HG03565 (cell line): ENCODE measurements around the gene NCLN.
"Not testable (repeated sequence)": the region's sequence is repeated elsewhere in the genome, so short reads cannot be mapped to it uniquely, and the experiment has no call there.

Experiments used
- ATAC-seq: cut with Tn5 transposase; IDR thresholded peaks from one replicate; pipeline ENCODE4 v1.9.1; 2021; ENCODE audit warnings: mild to moderate bottlenecking, moderate library complexity; ENCODE audit not compliant: unreplicated experiment

Gene NCLN

DNA sequence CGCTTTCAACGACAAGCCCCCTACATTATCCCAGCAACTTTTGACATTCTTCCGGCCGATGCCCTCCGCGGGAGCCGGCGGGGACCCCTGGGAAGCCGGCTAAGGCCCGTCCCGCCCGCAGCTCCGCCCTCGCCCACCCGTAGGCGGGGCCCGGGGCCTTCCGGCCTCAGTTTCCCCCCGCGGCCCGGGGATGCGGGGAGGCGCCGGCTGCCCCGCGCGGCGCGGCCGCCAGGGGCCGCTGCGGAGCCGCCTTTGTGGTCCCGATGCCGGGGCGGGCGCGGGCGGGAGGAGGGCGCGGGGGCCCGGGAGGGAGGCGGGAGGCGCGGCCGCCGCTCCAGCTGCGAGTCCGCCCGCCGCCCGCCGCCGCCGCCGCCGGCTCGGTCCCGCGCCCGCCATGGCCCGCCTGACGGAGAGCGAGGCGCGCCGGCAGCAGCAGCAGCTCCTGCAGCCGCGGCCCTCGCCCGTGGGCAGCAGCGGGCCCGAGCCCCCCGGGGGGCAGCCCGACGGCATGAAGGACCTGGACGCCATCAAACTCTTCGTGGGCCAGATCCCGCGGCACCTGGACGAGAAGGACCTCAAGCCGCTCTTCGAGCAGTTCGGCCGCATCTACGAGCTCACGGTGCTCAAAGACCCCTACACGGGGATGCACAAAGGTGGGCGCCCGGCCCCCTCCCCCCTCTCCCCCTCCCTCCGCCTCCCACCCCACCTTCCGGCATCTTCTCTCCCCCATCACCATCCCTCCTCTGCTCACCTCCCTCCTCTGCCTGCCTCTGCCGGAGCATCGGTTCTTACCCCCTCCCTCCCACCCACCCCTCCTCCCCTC is 38.8 kb downstream of the NCLN start, which contains the start of gene CELF5:
Gene CELF5 (plus strand): TSS at position 316 of the 823 bp plus-strand sequence. CDS start 79 bp downstream, at position 395.
- ATAC-seq: no peak

DNA sequence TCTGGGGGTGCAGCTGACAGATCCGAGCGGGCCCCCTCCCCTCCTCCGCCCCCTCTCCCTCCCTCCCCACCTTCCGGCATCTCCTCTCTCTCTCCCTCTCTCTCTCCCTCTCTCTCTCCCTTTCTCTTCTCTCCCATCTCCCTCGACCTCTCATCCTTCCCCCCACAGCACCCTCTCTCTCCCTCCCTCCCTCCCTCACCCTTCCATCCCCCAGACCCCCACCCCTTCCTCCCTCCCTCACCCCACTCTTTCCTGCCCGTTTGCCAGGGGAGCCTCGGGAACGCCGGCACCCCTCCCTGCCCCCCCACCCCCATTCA is 39.4 kb downstream of the NCLN start:
- ATAC-seq: no peak

DNA sequence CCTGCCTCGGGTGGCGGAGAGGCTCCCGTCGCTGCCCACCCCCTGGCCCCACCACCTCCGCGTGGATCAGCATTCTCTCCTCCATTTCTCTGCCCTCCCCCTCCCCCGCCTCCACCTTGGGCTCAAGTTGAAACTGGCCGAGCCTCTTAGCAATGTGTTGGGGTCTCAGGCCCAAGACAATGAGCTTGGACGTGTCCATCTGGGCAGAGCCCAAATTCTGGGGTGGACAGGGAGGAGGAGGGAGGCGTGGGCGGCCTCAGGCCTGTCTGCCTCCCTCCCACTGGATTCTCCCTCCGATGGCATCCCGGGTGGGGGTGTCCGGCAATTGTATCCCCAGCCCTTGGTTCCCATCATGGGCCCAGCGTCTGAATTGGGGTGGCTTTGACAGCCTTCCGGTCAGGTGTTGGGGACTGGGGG is 40.0 kb downstream of the NCLN start:
- no peak for ATAC-seq

DNA sequence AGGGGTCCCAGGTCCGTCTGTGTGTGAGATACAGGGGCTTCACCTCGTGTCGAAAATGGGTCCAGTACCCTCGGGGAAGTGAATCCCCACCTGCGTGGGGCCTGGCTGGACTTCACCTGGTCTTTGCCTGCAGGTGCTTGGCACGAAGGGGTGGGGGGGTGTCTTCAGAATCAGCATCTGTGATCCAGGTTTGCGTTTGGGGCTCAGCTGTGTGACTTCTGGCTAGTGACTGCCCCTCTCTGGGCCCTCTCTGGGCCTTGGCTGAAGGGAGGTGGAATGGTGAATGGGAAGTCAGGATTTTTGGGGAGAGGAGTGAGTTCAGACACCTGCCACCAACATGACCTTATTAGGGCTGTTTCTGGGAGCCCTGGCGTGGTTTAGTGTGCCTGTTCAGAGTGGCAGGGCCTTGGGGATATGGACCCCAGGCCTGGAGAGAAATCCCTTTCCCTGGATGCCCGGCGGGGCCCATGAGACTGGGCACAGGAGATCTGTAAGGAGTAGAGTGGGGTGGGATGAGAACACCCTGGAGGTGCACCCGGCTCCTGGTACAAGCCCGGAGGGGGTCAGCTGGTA is 41.4 kb downstream of the NCLN start:
- no peak for ATAC-seq

DNA sequence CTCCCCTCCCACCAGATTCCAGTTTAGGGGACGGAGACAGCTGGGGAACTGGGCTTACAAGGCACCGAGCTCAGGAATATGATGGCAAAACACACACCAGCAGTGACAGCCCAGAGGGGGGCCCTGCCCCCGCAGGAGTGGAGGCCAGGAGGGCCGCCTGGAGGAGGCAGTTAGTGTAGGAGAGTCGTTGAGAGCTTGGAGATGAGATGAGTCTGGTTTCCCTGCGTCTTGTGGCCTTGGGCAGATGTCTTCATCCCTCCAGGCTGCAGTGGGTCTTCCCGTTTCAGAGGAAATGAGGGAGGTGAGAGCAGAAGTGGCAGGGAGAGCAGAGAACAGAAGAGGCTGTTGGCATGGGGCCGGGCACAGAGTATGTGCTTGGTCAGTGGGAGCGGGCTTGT is 43.6 kb downstream of the NCLN start:
- ATAC-seq: no peak

DNA sequence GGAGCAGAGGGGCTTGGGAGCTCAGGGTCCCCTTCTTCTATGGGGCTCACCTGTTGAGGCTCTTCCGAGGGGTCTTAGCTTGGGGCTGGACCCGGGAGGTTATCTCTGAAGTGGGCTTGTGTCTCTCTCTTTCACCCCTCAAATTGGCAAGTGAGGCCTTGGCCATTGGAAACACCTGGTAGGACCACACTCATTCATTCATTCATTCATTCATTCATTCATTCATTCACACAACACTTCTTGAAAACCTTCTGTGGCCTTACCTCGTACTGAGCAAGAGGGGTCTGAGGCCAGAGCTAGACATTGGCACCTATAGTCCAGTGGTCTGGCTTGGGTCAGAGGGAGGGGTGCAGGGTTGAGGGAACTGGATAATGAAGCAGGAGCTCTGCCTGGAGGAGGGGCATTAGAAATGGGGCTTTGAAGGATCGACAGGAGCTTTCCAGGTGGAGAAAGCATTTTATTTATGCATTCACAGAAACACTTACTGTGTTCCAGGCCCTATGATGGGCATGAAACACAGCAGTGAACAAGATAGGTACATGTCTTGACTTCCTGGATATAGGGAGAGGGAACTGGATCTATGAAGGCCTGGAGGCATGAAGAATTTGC is 44.3 kb downstream of the NCLN start:
- no peak for ATAC-seq

DNA sequence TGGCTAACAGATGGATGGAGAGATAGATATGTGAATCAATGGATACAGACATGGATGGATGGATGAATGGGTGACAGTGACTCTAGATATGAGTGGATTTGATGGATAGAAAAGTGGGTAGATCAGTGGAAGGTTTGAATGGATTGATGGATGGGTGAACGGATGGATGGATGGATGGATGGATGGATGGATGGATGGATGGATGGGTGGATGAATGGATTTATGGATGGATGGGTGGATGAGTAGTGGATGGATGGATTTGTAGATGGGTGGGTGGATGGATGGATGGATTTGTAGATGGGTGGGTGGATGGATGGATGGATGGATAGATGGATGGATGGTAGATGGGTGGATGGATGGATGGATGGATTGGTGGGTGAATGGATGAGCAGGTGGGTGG is 45.6 kb downstream of the NCLN start:
- ATAC-seq: no peak

DNA sequence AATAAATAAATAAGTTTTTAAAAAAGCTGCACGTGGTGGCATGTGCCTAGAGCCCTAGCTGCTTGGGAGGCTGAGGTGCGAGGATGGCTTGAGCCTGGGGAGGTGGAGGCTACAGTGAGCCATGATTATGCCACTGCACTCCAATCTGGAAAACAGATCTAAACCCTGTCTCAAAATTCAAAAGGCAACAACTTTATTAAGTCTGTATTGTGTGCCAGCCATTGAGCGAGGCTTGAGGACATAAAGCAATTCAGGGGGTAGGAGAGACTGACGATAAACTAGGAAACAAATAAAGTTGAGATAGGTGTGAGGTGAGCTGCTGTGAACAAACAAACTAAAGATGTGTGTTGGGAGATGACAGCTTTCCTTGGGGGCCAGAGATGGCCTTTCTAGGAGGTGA is 47.4 kb downstream of the NCLN start:
- no peak for ATAC-seq

DNA sequence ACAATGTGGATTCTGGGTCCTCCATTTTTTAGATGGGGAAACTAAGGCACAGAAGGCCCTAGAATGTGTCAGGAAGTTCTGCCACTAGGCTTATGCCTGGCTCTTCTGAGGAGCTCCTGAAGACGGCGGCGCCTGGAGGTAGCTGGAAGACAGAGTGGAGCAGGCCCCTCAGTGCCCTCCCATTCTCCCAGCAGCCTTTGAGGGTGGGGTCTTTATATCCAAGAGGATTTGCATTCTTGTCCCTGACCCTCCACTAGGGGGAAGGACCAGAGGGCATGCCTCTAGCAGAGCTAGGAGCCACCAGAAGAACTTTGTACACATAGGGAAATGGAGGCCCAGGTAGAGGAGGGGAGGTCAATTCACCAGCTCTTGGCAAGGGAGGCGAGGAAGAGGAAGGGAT is 48.1 kb downstream of the NCLN start:
- ATAC-seq: no peak

DNA sequence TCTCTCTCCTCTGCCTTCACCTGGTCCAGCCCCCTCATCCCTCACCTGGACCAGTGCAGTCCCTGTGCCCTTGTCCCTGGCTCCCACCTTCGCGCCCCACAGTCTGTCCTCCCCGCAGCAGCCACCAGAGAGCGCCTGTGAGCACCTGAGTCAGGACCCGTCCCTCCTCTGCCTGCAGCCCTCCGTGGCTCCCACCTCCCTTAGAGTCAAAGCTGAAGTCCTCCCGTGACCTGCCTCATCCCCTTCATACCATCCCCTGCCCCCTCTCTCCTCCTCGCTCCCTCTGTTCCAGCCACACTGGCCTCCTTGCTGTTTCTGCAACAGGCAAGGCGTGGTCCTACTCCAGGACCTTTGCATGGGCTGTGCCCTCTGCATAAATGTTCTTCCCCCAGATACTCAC is 49.1 kb downstream of the NCLN start:
- no peak for ATAC-seq

DNA sequence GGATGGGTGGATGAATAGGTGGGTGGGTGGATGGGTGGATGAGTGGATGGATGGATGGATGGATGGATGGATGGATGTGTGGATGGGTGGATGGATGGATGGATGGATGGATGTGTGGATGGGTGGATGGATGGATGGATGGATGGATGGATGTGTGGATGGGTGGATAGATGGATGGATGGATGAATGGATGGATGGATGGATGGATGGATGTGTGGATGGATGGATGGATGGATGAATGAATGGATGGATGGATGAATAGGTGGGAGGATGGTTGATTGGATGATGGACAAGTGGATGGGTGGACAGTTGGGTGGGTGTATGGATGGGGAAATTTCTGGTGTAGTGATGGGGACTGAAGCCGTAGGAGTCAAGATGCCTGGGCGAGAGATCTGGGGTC is 49.9 kb downstream of the NCLN start:
- ATAC-seq: not testable (repeated sequence)

DNA sequence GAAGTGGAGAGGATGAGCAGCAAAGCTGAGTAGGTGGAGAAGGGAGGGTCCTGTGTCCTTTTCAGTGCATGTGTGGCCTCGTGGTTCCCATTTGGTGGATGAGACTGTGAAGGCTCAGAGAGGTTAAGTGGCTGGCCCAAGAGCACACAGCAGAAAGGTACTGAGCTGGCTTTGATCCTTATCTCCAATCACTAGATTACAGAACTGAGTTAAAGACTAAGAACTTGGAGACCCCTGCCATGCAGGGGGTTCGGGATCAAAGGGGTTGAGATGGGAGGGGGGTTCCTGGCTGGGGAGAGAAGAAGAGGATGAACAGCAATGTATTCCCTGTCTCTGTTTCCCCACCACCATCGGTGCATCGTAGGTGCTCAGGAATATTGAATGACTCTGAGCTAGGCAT is 50.5 kb downstream of the NCLN start:
- no peak for ATAC-seq

DNA sequence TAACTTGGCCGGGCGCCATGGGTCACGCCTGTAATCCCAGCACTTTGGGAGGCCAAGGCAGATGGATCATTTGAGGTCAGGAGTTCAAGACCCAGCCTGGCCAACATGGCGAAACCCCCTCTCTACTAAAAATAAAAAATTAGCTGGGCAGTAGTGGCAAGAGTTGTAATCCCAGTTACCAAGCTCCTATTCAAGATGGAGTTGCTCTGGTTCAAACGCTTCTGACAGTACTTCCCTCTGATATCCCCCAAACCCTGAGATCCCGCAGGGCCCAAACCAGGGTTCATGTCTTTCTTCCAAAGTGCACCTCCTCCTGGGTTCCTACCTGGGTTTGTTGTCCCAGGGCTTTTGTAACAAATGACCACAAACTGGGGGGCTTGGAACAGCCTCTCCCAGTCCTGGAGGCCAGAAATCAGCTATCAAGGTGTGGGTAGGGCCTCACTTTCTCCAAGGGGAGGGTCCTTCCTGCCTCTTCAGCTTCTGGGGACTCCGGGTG is 52.4 kb downstream of the NCLN start:
- no peak for ATAC-seq

DNA sequence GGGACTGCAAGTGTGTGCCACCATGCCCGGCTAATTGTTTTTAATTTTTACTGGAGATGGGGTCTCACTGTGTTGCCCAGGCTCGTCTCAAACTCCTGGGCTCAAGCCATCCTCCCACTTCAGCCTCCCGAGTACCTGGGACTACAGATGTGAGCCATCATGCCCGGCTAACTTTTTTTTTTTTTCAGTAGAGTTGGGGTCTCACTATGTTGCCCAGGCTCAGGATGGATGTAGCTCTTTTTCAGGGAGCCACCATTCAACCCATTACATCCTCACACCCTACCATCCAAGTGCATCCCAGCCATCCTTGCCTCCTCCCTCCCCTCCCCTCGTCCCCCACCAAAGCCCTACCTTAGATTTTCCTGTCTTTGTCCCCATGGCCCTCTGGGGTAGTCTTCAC is 53.6 kb downstream of the NCLN start:
- no peak for ATAC-seq

DNA sequence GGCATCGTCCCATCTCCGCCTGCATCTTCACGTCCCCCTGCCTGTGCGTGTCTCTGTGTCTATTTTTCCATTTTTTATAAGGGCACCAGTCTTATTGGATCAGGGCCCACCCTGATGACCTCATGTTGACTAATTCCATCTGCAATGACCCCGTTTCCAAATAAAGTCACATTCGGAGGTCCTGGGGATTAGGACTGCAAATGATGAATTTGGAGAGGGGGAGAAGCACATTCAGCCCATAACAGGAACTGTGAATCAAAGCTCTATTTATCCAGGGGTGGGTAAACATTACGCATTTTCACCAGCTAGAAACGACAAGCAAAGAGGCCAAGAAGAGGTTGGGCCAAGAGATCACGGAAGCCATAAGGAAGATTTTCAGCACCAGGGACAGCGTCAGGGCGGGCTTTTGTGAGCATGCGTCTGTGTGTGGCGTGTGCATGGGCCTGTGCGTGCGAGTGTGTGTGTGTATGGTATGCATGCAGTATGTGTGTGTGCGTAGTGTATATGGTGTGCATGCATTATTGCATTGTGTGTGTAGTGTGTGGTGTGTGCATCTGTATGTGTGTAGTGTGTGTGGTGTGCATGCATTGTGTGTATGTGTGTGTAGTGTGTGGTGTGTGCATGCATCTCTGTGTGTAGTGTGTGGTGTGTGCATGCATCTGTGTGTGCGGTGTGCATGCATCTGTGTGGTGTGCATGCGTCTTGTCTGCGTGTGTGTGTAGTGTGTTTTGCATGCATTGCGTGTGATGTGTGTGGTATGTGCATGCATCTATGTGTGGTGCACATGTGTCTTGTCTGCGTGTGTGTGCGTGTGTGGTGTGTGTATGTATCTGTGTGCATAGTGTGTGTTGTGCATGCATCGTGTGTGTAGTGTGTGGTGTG is 58.3 kb downstream of the NCLN start:
- ATAC-seq: no peak

DNA sequence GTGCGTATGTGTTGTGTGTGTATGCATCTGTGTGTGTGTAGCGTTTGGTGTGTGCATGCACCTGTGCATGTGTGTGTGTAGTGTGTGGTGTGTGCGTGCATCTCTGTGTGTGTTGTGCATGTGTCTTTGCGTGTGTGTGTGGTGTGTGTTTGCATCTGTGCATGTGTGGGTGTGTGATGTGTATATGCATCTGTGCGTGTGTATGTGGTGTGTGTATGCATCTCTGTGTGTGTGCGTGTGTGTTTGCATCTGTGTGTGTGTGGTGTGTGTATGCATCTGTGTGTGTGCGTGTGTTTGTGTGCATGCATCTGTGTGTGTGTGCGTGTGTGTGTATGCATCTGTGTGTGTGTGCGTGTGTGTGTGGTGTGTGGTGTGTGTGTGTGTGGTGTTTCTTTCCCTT is 59.3 kb downstream of the NCLN start:
- ATAC-seq: no peak

DNA sequence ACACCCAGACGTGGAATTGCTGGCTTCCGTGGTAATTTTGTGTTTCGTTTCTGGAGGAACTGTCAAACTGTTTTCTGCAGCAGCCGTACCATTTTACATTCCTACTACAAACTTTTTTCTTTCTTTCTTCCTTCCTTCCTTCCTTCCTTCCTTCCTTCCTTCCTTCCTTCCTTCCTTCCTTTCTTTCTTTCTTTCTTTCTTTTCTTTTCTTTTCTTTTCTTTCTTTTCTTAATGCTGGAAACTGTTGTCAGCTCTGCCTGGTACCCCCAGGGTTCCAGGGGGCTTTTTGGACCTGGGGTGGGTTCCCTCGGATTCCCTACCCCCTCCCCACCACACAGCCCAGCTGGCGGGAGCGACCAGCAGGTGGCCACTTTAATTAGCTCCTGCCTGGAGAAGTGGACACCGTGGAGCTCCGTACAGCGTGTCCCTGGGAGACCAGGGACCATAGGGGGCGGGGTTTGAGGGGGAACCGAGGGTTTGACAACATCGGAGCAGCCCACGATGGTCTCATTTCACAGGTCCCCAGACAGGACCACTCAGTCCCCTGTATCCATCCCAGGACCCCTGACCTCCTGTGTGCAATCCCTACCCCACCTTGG is 63.1 kb downstream of the NCLN start:
- ATAC-seq: no peak

DNA sequence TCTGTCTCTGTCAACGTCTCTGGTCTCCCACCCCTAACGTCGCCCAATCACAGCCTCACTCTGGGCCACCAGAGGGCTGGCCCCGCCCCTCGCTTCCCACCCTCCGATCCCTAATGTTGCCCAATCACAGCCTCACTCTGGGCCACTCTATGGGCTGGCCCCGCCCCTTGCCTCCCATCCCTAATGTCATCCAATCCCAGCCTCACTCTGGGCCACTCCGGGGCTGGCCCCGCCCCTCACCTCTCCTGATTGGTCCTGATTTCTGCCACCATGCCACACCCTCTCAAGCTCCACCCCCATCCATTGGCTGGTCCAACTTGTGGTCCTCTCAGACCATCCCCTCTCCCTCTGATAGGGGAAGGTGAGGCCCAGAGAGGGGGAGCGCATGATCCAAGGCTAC is 63.7 kb downstream of the NCLN start:
- no peak for ATAC-seq

DNA sequence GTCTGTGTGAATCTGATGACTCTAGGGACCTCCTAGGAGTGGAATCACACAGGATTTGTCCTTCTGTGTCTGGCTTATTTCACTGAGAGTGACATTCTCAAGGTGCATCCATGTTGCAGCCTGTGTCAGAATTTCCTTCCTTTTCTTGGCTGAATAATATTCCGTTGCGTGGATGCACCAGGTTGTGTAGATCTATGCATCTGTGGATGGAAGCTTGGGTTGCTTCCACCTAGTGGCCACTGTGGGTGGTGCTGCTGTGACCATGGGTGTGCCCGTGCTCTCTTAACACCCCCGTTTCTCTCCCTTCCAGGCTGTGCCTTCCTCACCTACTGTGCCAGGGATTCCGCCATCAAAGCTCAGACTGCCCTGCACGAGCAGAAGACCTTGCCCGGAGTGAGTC is 64.9 kb downstream of the NCLN start:
- no peak for ATAC-seq

DNA sequence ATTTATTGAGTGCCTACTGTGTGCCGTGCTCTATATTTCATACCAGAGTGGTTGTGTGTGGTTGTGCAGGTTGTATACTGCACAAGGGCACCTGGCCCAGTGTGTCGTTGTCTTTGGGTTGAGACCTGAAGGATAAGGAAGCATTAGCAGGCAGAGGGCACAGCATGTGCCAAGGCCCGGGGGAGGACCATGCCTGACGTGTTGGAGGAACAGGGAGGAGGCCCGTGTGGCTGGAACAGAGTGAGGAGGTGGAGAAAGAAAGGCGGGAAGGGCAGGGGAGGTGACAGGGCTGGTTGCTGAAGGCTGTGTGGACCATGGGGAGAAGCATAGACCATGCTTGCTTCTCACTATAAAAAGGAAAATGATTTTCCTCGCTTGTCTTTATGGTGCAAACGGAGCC is 65.5 kb downstream of the NCLN start:
- ATAC-seq: no peak

DNA sequence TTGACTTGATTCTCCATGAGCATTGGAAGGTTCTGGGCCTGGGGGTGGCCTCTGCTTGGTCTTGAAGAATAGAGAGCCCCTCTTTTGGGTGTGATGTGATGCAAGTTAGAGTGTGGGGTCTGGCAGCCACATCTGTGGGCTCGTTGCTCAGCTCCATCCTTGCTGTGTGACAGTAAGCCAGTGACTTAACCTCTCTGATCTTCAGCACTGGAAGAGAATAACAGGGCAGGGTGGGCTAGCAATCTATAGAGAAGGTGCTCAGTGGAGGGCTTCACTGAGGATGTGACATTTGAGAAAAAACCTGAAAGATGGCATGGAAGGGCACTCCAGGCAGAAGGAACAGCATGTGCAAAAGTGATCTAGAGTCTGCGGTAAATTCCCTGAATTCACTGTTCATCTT is 66.9 kb downstream of the NCLN start:
- no peak for ATAC-seq
